GM19452 (cell line): ENCODE results near the gene PRR23A.
"Not testable (repeated sequence)": the region's sequence is repeated elsewhere in the genome, so short reads cannot be mapped to it uniquely, and the experiment has no call there.

Source experiments
- ATAC-seq: cut with Tn5 transposase; IDR thresholded peaks from one replicate; pipeline ENCODE4 v1.9.1; 2021; ENCODE audit not compliant: unreplicated experiment

PRR23A gene

DNA sequence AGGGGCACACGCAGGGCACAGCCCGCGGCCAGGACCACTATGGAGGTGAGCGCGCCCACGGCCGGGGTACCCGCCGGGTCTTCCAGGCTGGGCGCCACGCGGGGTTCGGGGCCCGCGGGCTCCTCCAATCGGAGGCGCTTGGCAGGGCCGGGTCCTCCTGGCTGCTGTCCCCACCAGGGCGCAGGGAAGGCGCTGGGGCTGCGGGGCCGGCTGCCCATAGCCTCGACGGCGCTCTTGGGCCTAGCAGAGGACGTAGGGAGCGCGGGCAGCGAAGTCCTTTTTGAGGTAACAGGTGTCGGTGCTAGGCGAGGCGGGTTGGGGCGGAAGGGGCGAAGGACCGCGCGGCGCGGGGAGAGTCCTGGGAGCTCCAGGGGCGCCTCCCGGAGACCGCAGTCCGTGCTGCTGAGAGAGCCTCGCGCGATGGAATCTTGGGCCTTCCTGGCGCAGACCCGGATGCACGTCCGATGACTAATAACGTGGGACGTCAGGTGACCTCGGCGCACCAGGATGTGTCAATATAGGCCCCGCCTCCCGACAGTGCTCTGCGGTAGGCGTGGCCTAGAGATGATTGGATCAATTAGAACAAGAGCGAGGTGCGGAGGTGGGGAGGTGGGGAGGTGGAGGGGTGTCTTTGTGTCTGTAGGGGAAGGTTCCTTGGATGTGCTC lies at the start of gene PRR23A:
PRR23A (minus strand) TSS at position 218 of the 666 bp plus-strand sequence; CDS start at position 218, 0 bp downstream.
- no peak for ATAC-seq

DNA sequence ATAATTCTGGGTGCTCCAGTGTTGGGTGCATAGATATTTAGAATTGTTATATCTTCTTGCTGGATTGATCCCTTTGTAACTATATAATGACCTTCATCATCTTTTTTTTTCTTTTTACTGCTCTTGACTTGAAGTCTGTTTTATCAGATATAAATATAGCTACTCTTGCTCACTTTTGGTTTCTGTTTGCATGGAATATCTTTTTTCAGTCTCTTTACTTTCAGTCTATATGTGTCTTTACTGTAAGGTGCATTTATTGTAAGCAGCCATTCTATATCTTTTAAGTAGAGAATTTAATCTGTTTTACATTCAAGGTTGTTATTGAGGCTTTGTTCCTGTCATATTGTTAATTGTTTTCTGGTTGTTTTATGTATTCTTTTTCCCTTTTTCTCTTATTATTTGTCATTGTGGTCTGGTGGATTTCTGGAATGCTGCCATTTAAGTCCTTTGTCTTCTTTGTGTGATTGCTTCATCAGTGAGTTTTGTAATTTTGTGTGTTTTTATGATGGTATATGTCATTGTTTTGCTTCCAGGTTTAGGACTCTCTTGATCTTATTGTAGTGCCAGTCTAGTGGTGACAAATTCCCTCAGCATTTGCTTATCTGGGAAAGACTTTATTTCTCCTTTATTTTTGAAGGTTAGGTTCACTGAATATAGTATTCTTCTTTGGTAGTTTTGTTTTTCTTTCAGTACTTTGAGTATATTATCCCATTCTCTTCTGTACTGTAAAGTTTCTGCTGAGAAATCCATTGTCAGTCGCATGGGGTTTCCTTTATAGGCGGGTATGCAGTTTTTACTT lies 46.9 kb upstream of the PRR23A start:
- ATAC-seq, result no peak

DNA sequence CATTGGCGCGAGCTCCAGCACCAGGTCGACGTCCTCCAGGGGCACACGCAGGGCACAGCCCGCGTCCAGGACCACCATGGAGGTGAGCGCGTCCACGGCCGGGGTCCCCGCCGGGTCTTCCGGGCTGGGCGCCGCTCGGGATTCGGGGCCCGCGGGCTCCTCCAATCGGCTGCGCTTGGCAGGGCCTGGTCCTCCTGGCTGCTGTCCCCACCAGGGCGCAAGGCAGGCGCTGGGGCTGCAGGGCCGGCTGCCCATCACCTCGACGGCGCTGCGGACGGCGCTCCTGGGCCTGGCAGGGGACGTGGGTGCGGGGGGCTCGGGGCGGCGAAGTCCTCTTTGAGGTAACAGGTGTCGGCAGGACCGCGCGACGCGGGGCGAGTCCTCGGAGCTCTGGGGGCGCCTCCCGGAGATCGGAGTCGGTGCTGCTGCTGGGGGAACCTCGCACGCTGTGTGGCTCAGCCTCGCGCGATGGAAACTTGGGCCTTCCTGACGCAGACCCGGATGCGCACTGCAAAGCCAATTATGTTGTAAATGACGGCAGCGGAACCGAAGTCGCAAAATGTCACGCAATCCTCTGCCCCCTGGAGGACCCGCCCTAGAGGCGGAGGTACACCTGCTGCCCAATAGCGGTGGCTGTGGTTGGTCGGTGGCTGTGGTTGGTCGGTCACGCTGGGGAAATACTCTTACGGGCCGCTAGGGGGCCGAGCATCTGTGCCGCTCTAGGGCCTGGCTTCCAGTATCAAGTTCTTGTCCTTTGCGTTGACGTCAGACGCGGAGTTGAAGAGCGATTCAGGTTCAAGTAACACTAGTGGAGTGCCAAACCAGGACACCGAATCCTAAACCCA lies 38.5 kb upstream of the PRR23A start, which contains the start of gene PRR23C:
PRR23C (minus strand) TSS at position 527 of the 845 bp plus-strand sequence; CDS start at position 255, 272 bp downstream.
- ATAC-seq, result no peak

DNA sequence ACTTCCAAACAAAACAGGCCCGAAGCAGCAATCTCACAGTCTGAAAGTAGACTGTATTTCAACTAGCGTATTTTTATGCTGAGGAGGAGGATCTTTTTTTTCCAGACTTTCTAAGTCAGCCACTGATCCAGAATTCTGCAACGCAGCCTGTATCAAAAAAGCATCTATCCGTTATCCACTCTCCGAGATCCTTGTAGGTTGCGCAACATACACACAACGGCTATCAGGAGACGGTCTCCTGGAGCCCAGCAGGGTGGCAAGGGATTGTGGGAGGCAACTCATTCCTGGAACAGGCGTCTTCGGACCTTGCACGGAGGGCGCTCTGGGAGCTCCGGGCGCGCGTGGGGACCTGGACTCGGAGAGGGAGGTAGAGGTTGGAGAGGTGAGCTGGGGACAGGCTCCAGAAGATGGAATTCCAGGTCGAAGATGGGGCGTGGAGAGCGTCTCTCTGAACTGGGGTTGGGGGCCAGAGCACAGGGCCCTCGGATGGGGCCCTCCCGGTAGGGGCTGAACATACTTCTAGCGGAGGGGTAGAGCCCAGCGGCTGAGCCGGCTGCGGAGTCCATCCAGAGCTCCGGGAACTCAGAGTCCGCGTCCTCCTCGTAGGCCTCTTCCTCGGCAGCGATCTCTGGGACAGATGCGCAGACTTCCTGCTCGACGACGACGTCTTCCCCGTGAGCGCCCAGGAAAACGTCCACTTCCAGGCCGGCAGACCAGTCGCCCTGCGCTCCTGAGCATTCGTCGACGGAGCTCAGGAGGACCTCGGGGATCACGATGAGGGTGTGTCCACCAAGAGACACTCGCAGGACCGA lies 37.7 kb upstream of the PRR23A start:
- no peak for ATAC-seq

DNA sequence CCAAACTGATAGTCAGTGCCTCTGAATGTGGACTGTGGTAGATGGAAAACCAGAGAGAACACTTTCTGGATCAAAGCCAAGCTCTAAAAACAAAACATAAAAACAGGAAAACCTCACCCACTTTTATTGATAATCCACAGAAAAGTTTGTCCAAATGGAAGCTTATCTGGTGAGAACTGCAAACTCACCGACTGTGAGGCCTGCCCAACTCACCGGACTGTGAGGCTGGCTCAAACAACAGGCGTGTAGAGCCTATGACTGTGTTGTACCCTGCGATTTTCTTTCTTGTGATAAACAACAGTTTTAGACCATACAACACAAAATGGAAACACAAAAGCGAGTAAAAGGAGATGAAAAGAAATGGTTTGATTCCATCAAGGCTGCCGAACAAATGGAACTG lies 31.4 kb upstream of the PRR23A start:
- ATAC-seq, result no peak

GRCh38 chr3:139032326-139033002 lies 26.4 kb upstream of the PRR23A start:
- no peak for ATAC-seq

DNA sequence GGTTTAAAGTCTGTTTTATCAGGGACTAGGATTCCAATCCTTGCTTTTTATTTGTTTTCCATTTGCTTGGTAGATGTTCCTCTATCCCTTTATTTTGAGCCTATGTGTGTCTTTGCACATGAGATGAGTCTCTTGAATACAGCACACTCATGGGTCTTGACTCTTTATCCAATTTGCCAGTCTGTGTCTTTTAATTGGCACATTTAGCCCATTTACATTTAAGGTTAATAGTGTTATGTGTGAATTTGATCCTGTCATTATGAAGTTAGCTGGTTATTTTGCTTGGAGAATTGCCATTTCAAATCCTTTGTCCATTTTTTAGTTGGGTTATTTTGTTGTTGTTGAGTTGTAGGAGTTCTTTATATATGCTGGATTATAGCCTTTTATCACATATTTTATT lies 24.5 kb upstream of the PRR23A start:
- not testable (repeated sequence) for ATAC-seq

DNA sequence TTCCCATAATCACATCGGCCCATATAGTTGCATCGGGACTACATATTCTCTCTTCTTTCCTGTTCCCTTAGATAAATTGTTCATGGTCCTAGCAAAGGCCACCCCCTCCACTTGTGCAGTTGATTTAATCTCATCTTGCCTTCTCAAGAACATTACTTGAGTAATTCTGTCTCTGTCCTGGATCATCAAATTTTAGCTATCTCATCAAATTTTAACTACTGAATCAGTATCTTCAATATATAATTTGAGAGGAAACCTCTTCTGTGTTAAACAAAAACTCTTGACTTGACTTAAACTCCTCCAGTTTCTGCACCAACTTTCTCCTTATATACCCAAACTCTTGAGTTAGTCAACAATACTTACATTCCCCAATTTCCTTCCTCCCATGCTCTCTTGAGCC lies 18.9 kb upstream of the PRR23A start:
- no peak for ATAC-seq

DNA sequence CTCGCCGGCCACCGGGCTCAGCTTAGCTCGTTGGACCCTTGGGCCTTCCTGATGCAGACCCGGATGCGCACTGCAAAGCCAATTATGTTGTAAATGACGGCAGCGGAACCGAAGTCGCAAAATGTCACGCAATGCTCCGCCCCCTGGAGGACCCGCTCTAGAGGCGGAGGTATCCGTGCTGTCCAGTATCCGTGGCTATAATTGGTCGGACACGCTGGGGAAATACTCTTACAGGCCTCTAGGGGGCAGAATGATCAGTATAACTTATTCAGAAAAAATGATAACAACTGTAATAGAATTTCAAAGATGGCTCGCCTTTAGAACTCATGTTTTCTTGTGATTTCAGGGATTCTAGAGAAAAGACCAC lies 14.8 kb upstream of the PRR23A start, which contains the start of gene PRR23B:
PRR23B (minus strand) TSS at position 59 of the 367 bp plus-strand sequence. CDS start 265 bp downstream, outside the sequence.
- ATAC-seq, result no peak

- ATAC-seq, result no peak
Observed at GRCh38 chr3:139020036-139020867, 14.2 kb upstream of the PRR23A start.

DNA sequence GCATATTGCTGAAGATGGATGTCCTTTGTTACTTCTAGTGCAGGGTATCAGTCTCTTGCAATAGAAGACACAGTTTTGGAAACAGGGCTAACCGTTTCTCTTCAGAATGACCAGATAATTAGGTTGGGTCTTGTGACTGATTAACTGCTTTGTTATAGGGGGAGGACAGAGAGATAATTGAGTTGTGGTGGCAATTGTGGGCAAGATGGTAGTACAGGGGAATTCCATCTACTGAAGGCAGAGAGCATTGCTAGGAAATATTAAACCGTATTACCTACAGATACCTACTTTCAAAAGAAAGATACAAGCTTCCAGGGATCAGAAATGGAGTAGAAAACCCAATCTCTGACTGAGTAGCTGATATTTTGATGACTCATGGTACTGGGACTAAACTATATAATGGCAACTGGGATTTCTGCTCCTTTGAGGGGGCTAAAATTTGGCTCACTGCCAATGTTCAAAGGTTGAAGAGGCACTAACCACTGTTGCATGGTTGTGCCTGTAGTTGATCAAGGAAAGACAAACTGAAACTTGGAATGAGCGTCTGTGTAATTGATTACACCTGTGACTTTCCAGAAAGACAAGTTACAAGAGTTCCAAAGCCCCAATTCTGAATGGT lies 10.5 kb upstream of the PRR23A start:
- no peak for ATAC-seq

DNA sequence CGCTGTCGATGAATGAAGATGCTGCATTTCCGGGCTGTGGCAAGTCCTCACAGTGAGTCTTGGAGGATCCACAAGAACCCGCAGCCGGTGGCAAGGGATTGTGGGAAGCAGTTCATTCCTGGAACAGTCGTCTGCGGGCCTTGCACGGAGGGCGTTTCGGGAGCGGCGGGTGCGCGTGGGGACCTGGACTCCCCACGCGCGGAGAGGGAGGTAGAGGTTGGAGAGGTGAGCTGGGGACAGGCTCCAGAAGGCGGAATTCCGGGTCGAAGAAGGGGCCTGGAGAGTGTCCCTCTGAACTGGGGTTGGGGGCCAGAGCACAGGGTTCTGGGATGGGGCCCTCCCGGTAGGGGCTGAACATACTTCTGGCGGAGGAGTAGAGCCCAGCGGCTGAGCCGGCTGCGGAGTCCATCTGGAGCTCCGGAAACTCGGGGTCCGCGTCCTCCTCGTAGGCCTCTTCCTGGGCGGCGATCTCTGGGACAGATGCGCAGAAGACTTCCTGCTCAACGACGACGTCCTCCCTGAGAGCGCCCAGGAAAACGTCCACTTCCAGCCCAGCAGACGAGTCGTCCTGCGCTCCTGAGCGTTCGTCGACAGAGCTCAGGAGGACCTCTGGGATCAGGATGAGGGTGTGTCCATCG lies 593 bp downstream of the PRR23A start:
- ATAC-seq, result no peak

DNA sequence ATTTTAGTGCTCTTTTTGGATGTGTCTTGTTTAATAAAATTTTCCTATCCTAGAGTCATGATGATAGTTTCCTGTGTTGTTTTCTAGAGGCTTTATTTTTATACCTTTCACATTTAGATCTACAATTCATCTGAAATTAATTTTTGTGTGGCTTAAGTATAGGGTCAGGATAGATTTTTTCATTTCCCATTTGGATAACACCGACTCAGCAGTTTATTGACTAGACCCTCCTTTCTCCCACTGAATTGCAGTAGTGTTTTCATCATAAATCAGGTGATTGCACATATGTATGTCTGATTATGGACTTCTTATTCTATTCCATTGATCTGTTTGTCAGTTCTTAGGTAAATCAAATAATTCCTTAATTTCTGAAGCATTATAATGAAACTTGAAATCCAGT lies 10.4 kb downstream of the PRR23A start:
- ATAC-seq, result no peak

DNA sequence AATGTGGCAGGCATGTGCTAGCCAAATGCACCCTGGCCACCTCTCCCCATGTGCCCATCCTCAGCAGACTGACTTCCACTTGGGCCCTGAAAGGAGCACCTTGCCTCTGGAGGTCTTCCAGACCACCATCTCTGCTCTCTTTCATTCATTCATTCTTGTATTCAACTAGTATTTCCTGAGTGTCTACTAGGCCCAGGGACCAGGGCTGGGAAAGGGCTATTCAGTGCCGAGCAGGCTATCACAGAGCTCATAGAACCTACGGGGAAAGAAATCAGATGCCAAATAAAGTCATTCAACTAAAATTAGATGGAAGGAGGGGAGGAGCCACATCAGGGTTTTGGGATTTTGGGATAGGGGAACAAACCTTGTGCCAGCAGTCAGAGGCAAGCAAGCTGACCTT lies 18.9 kb downstream of the PRR23A start:
- no peak for ATAC-seq

- no peak for ATAC-seq
Observed at GRCh38 chr3:138985932-138986331, 20.1 kb downstream of the PRR23A start.

DNA sequence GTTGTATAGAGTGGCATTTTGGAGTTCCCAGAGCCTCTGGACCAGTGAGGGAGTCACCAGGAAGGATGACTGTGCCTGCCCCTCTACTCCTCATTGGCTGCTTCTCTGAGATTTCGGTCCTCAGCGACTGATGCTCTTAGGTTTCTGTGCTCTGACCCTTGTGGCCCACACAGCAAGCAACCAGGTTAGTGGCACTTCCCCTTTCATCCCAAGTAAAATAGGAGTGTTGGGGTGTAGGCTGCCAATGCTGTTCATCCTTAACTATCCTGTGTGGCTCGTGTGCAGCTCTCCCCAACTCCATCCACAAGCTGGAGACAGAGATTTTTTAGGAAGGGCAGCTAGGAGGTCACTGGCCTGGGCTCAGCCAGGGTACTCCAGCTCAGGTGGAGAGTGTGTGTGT lies 21.3 kb downstream of the PRR23A start:
- no peak for ATAC-seq

DNA sequence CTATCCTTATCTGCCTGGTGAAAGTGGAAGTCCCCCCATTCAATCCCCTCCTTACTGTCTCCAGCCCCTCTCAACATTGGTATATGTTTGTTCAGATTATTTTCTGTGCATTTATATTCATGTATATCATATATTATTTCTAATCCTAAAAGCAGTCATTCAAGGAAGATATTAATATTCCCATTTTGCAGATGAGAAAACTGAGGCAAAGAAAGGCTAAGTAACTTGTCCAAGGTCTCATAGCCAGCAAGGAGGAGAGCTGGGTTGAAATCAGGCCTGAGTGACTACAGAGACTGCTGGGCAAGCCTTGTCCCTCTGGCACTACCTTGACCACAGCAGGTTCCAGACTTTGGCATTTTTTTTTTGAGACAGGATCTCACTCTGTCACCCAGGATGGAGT lies 30.0 kb downstream of the PRR23A start:
- no peak for ATAC-seq

DNA sequence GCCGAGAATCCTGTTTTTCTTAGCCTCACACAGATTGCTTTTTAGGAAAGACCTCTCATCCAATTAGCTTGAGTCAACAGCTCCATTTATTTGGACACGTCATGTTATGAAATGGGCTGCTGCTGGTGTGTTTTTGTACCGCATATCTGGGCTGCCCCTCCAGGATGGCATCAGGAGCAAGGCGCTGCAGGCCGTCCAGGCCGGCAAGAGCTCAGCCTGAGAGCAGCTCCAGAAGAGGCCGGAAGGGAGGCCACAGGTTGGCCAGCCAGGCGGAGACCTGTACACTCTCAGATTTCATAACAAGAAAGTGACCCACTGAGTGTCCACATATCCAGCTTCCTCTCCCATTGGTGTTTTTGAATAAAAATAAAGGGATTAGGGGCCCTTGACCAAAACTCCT lies 30.7 kb downstream of the PRR23A start:
- no peak for ATAC-seq
